Calu3 (cell line): Measurements from ENCODE around the gene PAPPA2. TPM values are rescaled to one million over a fixed set of nuclear protein-coding genes. Genes with fewer than 3 reads are reported as not detected.

Experiments used
- BruUV-seq: library from RNA; stranded (reverse); fragments of 400-500 nt; replicated peaks from 2 replicates; lab custom pipeline; 2021; lab: Mats Ljungman, UMichigan
- CTCF ChIA-PET: fragments of 300-600 bp; sonication (Branson Sonifier 250); formaldehyde crosslinking; loops from one replicate; lab custom pipeline; 2022; ENCODE audit warnings: antibody characterized with exemption; lab: Charles Lee
- DNase-seq: peaks from one replicate; pipeline ENCODE4 v3.0.0; 2022
- H3K27ac Mint-ChIP-seq: one replicate; pipeline ENCODE4 v1.8.0; 2022; ENCODE audit warnings: mixed read lengths; ENCODE audit not compliant: unreplicated experiment
- H3K27me3 Mint-ChIP-seq: one replicate; pipeline ENCODE4 v1.8.0; 2022; ENCODE audit warnings: mixed read lengths; ENCODE audit not compliant: unreplicated experiment
- H3K36me3 Mint-ChIP-seq: one replicate; pipeline ENCODE4 v1.8.0; 2022; ENCODE audit warnings: mild to moderate bottlenecking, moderate library complexity, mixed read lengths; ENCODE audit not compliant: insufficient read depth, unreplicated experiment
- H3K4me1 Mint-ChIP-seq: one replicate; pipeline ENCODE4 v1.8.0; 2022; ENCODE audit warnings: mild to moderate bottlenecking, low read depth, mixed read lengths; ENCODE audit not compliant: unreplicated experiment
- H3K4me3 Mint-ChIP-seq: one replicate; pipeline ENCODE4 v1.8.0; 2022; ENCODE audit warnings: mild to moderate bottlenecking, low read depth, moderate library complexity, mixed read lengths; ENCODE audit not compliant: unreplicated experiment
- H3K9me3 Mint-ChIP-seq: one replicate; pipeline ENCODE4 v1.8.0; 2022; ENCODE audit warnings: low read depth, mixed read lengths; ENCODE audit not compliant: unreplicated experiment
- intact Hi-C: fragments of 100-400 bp; cut with micrococcal nuclease; formaldehyde crosslinking; loops from one replicate; pipeline ENCODE4 v1.10.0; 2022; ENCODE audit not compliant: unreplicated experiment
- total RNA-seq: library from RNA; stranded (reverse); gene quantifications from 2 replicates; pipeline ENCODE4 v1.2.3, GENCODE V29; 2022
- TF ChIP-seq, protein P1 (sequence below): fragments of 200-600 bp; IDR thresholded peaks from one replicate; pipeline ENCODE4 v1.8.0; 2022; ENCODE audit warnings: antibody characterized with exemption; ENCODE audit not compliant: unreplicated experiment

Gene PAPPA2
- total RNA-seq, 1 experiment from 2014 or later, result 0.14 TPM

- H3K4me1 Mint-ChIP-seq, result no peaks in the 10 kb centered on the region
These were observed 79.4 kb downstream of the PAPPA2 start for GRCh38 chr1:176542352-176542751.

GRCh38 chr1:176543360-176544129 is 80.6 kb downstream of the PAPPA2 start:
- no peak for DNase-seq
- no peak overlapping the region for H3K4me3 Mint-ChIP-seq
- TF ChIP-seq, protein P1, sequence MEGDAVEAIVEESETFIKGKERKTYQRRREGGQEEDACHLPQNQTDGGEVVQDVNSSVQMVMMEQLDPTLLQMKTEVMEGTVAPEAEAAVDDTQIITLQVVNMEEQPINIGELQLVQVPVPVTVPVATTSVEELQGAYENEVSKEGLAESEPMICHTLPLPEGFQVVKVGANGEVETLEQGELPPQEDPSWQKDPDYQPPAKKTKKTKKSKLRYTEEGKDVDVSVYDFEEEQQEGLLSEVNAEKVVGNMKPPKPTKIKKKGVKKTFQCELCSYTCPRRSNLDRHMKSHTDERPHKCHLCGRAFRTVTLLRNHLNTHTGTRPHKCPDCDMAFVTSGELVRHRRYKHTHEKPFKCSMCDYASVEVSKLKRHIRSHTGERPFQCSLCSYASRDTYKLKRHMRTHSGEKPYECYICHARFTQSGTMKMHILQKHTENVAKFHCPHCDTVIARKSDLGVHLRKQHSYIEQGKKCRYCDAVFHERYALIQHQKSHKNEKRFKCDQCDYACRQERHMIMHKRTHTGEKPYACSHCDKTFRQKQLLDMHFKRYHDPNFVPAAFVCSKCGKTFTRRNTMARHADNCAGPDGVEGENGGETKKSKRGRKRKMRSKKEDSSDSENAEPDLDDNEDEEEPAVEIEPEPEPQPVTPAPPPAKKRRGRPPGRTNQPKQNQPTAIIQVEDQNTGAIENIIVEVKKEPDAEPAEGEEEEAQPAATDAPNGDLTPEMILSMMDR, result no peak
- peaks cover 43% of the 10 kb centered on the region for H3K27me3 Mint-ChIP-seq
- peaks cover 1% of the 10 kb centered on the region for H3K9me3 Mint-ChIP-seq
- no peak overlapping the region for H3K27ac Mint-ChIP-seq
- intact Hi-C loops, result no loop called here
- H3K36me3 Mint-ChIP-seq, result no peaks in the 10 kb centered on the region
- BruUV-seq, result no TSS peak
- CTCF ChIA-PET, result no interaction called here
- H3K4me1 Mint-ChIP-seq, result no peaks in the 10 kb centered on the region

More at GRCh38 chr1:176542352-176542751, 79.4 kb downstream of the PAPPA2 start:
- intact Hi-C loops, result no loop called here
- no TSS peak for BruUV-seq
- Mint-ChIP-seq H3K9me3 (peaks cover 5% of the 10 kb centered on the region), H3K4me3 (no peak overlapping the region), H3K36me3 (no peaks in the 10 kb centered on the region), H3K27me3 (peaks cover 31% of the 10 kb centered on the region), H3K27ac (no peak overlapping the region)
- TF ChIP-seq, protein P1, result no peak
- CTCF ChIA-PET, result interaction anchor here (0.5 kb wide), 1 partner anchor 296 kb away, joined by 3 read pairs; no protein-coding TSS in a partner anchor
- DNase-seq, result no peak

- Mint-ChIP-seq H3K27ac (no peak overlapping the region), H3K27me3 (peaks cover 57% of the 10 kb centered on the region), H3K36me3 (no peaks in the 10 kb centered on the region), H3K4me3 (no peak overlapping the region), H3K4me1 (no peaks in the 10 kb centered on the region), H3K9me3 (no peaks in the 10 kb centered on the region)
- CTCF ChIA-PET, result no interaction called here
- DNase-seq, result no peak
- intact Hi-C loops, result no loop called here
- BruUV-seq, result no TSS peak
- TF ChIP-seq, protein P1, result no peak
These were observed 82.2 kb downstream of the PAPPA2 start for GRCh38 chr1:176545034-176545639.

- Mint-ChIP-seq H3K36me3 (no peaks in the 10 kb centered on the region), H3K9me3 (no peaks in the 10 kb centered on the region), H3K27ac (no peak overlapping the region), H3K4me1 (no peaks in the 10 kb centered on the region), H3K27me3 (peaks cover 73% of the 10 kb centered on the region), H3K4me3 (no peak overlapping the region)
- DNase-seq, result no peak
- TF ChIP-seq, protein P1, result no peak
- CTCF ChIA-PET, result no interaction called here
- intact Hi-C loops, result no loop called here
- BruUV-seq, result no TSS peak
These were observed 83.8 kb downstream of the PAPPA2 start for GRCh38 chr1:176546825-176547224.
